ENCODE data around the gene CPSF3. TPM values are rescaled to one million over a fixed set of nuclear protein-coding genes. Genes with fewer than 3 reads are reported as not detected.

Gene CPSF3
- total and polyA plus RNA-seq, 2 of the 4 experiments (the other 2 are of a cell fraction) = 29.2 to 64.5 TPM

GRCh38 chr2:9390991-9391390 is 32.5 kb upstream of the CPSF3 start:
- Histone ChIP-seq H2BK15ac (ENCODE audit: low read depth, low read length) (no peak overlapping the region), H3K4me3 (ENCODE audit: insufficient read depth, low read depth, low read length) (no peak overlapping the region), H2BK20ac (ENCODE audit: low read depth, low read length) (no peak overlapping the region), H4K20me1 (ENCODE audit: insufficient read depth, low read length) (peaks cover 4% of the 10 kb centered on the region), H3K27ac (ENCODE audit: insufficient read depth, low read length) (no peak overlapping the region), H3K9me3 (ENCODE audit: control insufficient read depth, insufficient read depth, low read length) (no peaks in the 10 kb centered on the region), H2BK5ac (ENCODE audit: low read depth, low read length, poor library complexity, severe bottlenecking) (no peak overlapping the region), H4K91ac (ENCODE audit: insufficient read depth, low read depth, low read length) (no peak overlapping the region), H3K56ac (ENCODE audit: extremely low read depth, insufficient read depth, low read length) (no peak overlapping the region), H2BK120ac (ENCODE audit: low read depth, low read length) (no peak overlapping the region), H3K18ac (ENCODE audit: low read depth, low read length) (no peak overlapping the region), H3K79me1 (ENCODE audit: low read depth in 1 of 2, low read length in 2 of 2) (peaks cover 0 to 43% of the 10 kb centered on the region in 2 experiments; a peak in 3 of 4 replicates), H3K14ac (replicated peaks; ENCODE audit: low read depth, low read length) (no peak overlapping the region), H3K9me1 (ENCODE audit: insufficient read depth, low read length) (peaks cover 9% of the 10 kb centered on the region), H3K9ac (ENCODE audit: low read depth, low read length) (no peak overlapping the region), H4K8ac (ENCODE audit: low read depth in 2 of 2, low read length in 2 of 2) (no peak overlapping the region), H2AFZ (replicated peaks; ENCODE audit: low read length, poor library complexity) (no peak overlapping the region), H3K4ac (ENCODE audit: low read depth, low read length) (no peak overlapping the region), H2AK9ac (replicated peaks; ENCODE audit: low read depth, low read length, poor library complexity) (peak overlapping the region; percentile 77), H3K23ac (ENCODE audit: low read depth, low read length) (no peak overlapping the region), H3K36me3 (ENCODE audit: control insufficient read depth, insufficient read depth, low read length) (peaks cover 48% of the 10 kb centered on the region), H3K4me1 (ENCODE audit: control insufficient read depth, insufficient read depth, low read length) (peaks cover 4% of the 10 kb centered on the region), H3K4me2 (ENCODE audit: low read depth, low read length) (no peak overlapping the region), H4K5ac (ENCODE audit: low read depth, low read length) (no peak overlapping the region), H2AK5ac (ENCODE audit: low read depth, low read length) (no peak overlapping the region), H3K27me3 (ENCODE audit: control insufficient read depth, insufficient read depth, low read length) (no peaks in the 10 kb centered on the region)
- in situ Hi-C loops (cut with MboI; ENCODE audit: low sequenced_read_pairs) = no loop called here
- ChIA-PET CTCF (no interaction called here), POLR2A (ENCODE audit: unreplicated experiment) (no interaction called here)
- DNase-seq = no peak
- dilution Hi-C loops (cut with HindIII; ENCODE audit: low sequenced_read_pairs, unreplicated experiment) = no loop called here
- 98% methylated on average over 7 of the region's 19 CpGs; no CpG with 5 or more reads in 1 of the 2 experiments for WGBS, 2 experiments (ENCODE audit: extremely low coverage in 2 of 2, insufficient read length in 1 of 2)
- intact Hi-C loops (cut with micrococcal nuclease) = no loop called here
- ATAC-seq (ENCODE audit: low read depth) = no peak
- TF ChIP-seq MAFK (IDR thresholded peaks at IDR 0.05; ENCODE audit: low read depth, low read length) (no peak), BHLHE40 (IDR thresholded peaks at IDR 0.05; ENCODE audit: low read depth, low read length) (no peak), NFE2L2 (IDR thresholded peaks at IDR 0.05; ENCODE audit: low read depth, low read length) (no peak), CHD1 (IDR thresholded peaks at IDR 0.05; ENCODE audit: low read depth, low read length) (no peak), SMC3 (IDR thresholded peaks at IDR 0.05; ENCODE audit: low read depth, low read length) (no peak)
- TF ChIP-seq, protein P1, sequence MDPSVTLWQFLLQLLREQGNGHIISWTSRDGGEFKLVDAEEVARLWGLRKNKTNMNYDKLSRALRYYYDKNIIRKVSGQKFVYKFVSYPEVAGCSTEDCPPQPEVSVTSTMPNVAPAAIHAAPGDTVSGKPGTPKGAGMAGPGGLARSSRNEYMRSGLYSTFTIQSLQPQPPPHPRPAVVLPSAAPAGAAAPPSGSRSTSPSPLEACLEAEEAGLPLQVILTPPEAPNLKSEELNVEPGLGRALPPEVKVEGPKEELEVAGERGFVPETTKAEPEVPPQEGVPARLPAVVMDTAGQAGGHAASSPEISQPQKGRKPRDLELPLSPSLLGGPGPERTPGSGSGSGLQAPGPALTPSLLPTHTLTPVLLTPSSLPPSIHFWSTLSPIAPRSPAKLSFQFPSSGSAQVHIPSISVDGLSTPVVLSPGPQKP (IDR thresholded peaks at IDR 0.05; ENCODE audit: borderline replicate concordance, low read depth, low read length) = no peak
- no TSS peak for BruUV-seq (replicated peaks)

Measured in IMR-90 (cell line).